ENCODE results near the gene NUDT16.

Gene NUDT16

GRCh38 chr3:131386429-131387165, 5.0 kb downstream of the NUDT16 start:
- DNase-seq (ENCODE audit: low read depth in 2 of 2), result no peak

- no peak for DNase-seq (ENCODE audit: low read depth in 2 of 2)
Observed at GRCh38 chr3:131387796-131388489, 6.4 kb downstream of the NUDT16 start.

DNA sequence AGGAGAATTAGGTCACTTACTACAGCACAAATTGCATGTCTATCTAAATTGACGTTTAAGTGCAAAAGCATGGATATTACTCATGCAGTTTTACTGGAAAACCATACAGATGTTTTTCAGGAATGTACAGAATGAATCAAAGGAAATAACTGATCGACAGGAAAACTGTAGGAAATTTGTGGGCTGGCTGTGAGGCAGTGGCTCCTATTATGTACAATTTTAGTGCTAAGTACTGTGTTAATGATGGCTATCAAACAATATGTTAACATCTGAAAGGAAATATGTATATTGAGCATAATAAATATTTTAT, 6.9 kb downstream of the NUDT16 start:
- DNase-seq (ENCODE audit: low read depth in 2 of 2), result no peak

DNA sequence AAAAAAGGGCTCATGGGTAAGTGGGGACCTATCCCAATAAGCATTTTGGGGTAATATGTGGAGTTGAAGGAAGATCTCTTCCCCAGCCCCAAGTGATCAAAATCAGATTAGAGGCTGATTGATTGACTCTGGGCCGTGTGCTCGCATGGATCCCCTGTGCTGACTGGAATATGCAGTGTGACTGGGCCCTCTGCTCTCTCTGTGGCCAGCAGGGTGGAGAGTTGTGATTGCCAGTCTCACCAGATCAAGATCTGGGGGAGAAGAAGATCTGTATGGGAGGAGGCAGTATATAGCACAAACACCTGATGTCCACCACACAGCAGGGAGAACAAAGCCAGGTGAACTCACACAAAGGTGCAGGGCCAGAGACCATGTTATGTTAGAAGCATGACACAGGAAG, 8.8 kb downstream of the NUDT16 start:
- no peak for DNase-seq (ENCODE audit: low read depth in 2 of 2)

- DNase-seq (ENCODE audit: low read depth in 2 of 2), result no peak
Observed at GRCh38 chr3:131393051-131393450, 11.5 kb downstream of the NUDT16 start.

DNA sequence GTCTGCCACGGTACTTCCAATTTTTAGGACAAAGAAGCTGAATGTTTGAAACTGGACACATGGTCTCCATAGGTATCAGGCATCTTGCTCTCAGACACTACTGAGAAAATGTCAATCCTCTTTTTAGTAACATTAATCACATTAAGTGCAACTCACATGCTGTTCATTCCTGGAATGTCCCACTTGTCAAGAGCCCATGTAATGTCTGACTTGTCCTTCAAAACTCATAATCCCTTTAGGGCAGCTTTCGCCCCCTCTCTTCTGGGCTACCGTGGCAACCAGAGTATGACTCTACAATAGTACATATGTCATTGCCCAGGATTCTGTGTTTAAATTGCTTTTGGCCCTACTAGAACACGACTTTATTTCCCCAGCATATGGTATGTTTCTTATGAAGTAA, 12.3 kb downstream of the NUDT16 start:
- DNase-seq (ENCODE audit: low read depth in 2 of 2), result no peak

- DNase-seq (ENCODE audit: low read depth in 2 of 2), result no peak
Observed at GRCh38 chr3:131394400-131394799, 12.8 kb downstream of the NUDT16 start.

- no peak for DNase-seq (ENCODE audit: low read depth in 2 of 2)
Observed at GRCh38 chr3:131396170-131396569, 14.6 kb downstream of the NUDT16 start.

GRCh38 chr3:131397889-131398288, 16.3 kb downstream of the NUDT16 start:
- no peak for DNase-seq (ENCODE audit: low read depth in 2 of 2)

DNA sequence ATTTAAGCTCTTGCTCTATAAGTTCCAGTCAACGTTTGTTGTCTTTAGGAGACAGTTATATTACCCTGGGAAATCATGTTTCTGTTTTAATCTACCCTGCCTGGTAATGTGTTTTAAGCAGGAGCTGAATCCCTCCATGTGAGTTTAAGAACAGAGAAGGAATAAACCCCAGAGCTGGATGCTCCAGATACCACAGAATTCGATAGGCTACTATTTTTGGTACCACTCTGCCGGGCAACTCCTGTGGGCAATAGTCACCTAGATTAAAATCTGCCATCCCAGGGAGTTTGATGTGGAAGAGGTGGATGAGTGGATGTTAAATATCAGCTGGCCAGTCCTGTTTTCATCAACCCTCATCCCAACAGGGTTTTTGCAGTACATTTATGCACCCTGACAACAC, 20.4 kb downstream of the NUDT16 start:
- no peak for DNase-seq (ENCODE audit: low read depth in 2 of 2)

- no peak for DNase-seq (ENCODE audit: low read depth in 2 of 2)
Observed at GRCh38 chr3:131402391-131403039, 20.9 kb downstream of the NUDT16 start.

DNA sequence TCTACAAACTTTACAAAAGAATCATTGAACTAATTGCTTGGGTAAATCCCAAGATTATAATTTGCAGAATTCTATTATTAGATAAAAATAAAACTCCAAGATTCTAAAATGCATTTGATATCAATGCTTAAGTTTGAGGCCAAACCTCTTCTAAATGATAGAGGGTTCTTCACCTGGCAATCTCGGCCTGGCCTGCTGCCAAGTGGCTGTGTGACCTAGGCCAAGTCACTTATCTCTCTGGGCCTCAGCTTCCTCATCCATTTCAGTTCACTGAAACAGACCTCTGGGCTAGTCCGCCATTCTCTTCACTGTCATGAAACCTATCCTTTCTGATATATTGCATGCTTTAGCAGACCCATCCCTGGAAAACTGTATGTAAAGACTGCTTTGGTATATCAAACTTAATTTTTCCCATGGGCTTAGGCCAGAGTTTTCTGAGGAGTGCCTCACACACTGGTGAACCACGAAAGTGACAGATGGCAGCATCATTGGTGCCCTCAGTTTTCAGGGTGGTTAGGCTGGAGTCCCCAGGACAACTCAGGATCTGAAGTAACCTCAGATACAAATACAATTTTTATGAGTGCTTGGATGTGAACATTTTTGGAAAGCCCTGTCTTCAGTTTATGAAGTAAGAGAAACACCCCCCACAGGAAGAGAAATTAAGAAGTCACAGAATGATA, 21.8 kb downstream of the NUDT16 start:
- DNase-seq (ENCODE audit: low read depth in 2 of 2), result no peak

- DNase-seq (ENCODE audit: low read depth in 2 of 2), result no peak
Observed at GRCh38 chr3:131405411-131405810, 23.8 kb downstream of the NUDT16 start.

DNA sequence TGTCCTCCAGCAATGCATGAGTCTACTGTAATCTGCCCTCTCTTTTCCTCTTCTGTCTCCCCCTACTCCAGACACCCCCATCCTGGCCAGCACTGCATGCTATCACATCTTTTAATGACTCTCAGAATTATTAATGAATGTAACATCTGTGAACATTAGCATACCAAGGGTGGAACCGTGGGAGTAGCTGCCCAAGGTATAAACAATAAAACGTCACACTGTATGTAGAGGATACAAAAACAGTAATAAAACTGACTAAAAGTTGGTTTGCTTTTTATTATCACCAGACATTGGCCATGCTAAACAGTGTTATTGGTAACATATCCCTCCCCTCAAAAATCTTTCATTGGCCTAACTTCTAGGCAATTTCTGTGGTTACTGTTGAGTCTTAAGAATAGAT, 24.7 kb downstream of the NUDT16 start:
- no peak for DNase-seq (ENCODE audit: low read depth in 2 of 2)

DNA sequence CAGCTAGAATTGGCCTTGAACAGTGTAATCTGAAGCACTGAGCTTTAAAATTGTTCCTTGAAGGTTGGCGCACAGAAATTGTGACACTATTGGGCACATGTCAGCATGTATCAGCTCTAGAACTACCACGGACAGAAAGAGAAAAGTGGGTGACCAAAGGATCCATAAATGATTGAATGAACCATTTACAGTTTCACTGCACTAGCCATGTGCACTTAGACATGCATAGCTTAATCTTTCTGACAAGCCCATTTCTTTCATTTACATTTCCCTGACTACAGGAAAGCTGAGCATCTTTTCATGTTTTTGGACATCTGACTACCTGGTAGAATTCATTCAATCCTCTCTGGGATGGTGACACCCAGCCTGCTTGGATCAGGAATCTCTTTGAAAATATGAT, 36.2 kb downstream of the NUDT16 start:
- DNase-seq (ENCODE audit: low read depth in 2 of 2), result no peak

DNA sequence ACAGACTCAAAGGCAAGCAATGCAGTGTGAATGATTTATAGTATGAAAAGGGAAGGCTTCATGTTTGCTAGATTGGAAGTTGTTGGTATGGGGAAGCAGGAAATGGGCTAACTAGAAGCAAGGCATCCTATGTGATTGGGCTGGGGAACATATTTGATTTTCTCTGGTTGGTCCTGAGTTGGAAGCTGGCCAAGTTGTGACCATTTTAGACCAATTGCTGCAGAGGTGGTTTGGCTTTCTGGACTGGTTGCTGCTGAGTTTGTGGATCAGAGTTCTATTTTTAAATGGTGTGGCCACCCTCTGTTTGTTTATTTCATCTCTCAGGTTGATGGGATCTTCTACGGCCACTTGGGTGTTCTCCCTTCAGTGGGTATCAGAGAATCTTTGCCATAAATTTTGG, 39.7 kb downstream of the NUDT16 start:
- DNase-seq (ENCODE audit: low read depth in 2 of 2), result no peak

DNA sequence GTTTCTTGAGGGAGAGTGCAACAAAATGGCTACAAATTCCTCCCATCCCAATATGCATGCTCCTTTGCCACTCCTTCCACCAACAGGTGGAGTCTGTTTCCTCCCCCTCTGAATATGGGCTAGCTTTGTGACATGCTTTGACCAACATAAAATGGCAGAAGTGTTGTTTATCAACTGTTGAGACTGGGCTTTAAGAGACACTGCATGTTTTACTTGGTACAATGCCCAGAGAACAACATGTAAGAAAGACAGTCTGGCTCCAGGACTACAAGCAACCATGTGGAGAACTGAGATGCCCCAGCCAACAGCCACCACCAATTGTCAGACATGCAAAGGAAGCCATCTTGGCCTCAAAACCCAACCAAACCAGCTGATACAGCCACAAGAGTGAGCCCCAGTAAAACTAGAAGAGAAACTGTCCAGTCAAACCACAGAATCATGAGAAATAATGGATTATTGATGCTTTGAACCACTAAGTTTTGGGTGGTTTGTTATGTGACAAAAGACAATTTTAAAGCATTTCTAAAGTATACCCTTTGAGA, 40.5 kb downstream of the NUDT16 start:
- DNase-seq (ENCODE audit: low read depth in 2 of 2), result no peak

DNA sequence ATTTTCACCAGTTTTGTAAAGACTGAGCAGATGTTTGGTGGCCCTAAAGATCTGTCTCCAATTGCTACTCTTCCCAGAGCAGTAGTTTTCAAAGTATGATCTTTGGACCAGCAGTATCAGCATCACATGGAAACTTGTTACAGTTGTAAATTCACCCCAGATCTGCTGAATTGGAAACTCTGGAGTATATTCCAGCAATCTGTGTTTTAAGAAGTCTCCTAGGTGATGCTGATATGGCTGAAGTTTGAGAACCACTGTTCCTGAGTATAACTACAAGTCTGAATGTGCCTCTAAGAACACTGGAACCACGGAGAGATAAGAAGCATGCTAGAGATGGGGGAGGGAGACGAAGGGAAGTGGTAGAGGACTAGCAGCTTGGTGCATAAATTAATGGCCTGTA, 45.7 kb downstream of the NUDT16 start:
- no peak for DNase-seq (ENCODE audit: low read depth in 2 of 2)

GRCh38 chr3:131431754-131432153, 50.2 kb downstream of the NUDT16 start:
- no peak for DNase-seq (ENCODE audit: low read depth in 2 of 2)

DNA sequence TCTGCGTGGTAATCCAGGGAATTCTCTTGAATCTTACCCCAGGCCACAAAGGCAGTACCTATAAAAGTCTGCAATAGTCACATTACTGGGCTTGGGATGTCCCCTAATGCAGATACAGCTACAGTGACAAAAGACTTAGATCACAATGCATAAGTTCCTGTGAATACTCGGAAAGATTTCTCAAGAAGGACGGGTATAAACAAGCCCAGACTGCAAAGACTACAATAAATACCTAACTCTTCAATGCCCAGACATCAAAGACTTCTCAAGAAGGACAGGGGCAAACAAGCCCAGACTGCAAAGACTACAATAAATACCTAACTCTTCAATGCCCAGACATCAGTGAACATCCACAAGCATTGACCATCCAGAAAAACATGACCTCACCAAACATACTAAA, 50.9 kb downstream of the NUDT16 start:
- no peak for DNase-seq (ENCODE audit: low read depth in 2 of 2)

DNA sequence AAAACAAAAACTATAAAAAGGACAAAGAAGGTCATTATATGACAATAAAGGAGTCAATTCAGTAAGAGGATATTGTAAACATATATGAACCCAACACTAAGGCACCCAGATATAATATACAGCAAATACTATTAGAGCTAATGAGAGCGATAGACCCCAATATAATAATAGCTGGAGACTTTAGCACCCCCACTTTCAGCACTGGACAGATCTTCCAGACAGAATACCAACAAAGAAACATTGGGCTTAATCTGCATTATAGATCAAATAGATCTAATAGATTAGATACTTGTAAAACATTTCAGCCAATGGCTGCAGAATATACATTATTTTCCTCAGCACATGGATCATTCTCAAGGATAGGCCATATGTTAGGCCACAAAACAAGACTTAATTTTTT, 53.4 kb downstream of the NUDT16 start:
- no peak for DNase-seq (ENCODE audit: low read depth in 2 of 2)

All from stimulated activated CD4-positive, alpha-beta T cell treated with anti-CD3 and anti-CD28 coated beads, Interleukin-1b, Interleukin-23, amount 100 ng/mL, for 1 hour (primary cell).